Large intestine (tissue), 3 donors: ENCODE measurements around the gene SLC29A3. TPM values are rescaled to one million over a fixed set of nuclear protein-coding genes. Genes with fewer than 3 reads are reported as not detected.

ENCODE experiments used
- DNase-seq, 2 donors: peaks; one replicate each; pipeline versions ENCODE4 v3.0.0 to v3.0.0-alpha.2; 2013
- H3K27ac ChIP-seq: one replicate; pipeline ENCODE4 v1.5.1; 2013; ENCODE audit warnings: low read length
- H3K27me3 ChIP-seq: 2 replicates; pipeline ENCODE4 v1.6.1; 2013; ENCODE audit warnings: low read length; ENCODE audit not compliant: control insufficient read depth, insufficient read depth
- H3K36me3 ChIP-seq: 2 replicates; pipeline ENCODE4 v1.6.1; 2013; ENCODE audit warnings: low read length; ENCODE audit not compliant: control insufficient read depth, insufficient read depth
- H3K4me1 ChIP-seq: one replicate; pipeline ENCODE4 v1.6.1; 2013; ENCODE audit warnings: low read length; ENCODE audit not compliant: control insufficient read depth, insufficient read depth
- H3K4me3 ChIP-seq: one replicate; pipeline ENCODE4 v1.5.1; 2013; ENCODE audit warnings: low read length
- H3K9me3 ChIP-seq: one replicate; pipeline ENCODE4 v1.6.1; 2013; ENCODE audit warnings: mild to moderate bottlenecking, low read depth, low read length, moderate library complexity; ENCODE audit not compliant: control insufficient read depth
- WGBS: methylation state at CpG from one replicate; pipeline ENCODE4 v1.1.5; 2013; ENCODE audit warnings: low lambda C conversion rate; ENCODE audit not compliant: insufficient coverage; 5-methylcytosine and 5-hydroxymethylcytosine counted together
- polyA plus RNA-seq: library from polyadenylated mRNA; unstranded; fragments of 120-200 nt; gene quantifications from one replicate; pipeline ENCODE4 v1.2.1, GENCODE V29; 2013

Gene SLC29A3
- polyA plus RNA-seq, 1 donor = 16.2 TPM

DNA sequence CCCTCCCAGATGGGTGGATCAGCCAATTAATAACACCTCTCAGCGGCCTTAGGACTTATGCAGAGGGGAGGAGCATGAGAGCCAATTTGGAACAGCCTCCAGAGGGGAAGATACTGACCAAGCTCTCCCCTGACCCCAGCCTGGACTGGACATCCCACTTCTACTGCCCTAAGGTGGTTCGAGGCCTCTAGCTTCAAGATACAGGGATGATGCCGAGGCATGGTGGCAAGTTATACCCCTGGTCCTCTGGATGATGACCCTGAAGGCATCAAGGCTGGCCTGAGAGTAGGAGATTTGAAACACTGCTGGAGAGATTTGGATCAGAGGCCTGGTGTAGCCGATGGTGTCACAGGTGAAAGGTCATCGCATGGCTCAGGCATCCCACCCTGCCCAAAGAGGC lies 80.9 kb downstream of the SLC29A3 start:
- H3K4me3 ChIP-seq = no peak overlapping the region
- H3K9me3 ChIP-seq = peaks cover 4% of the 10 kb centered on the region
- H3K4me1 ChIP-seq = peaks cover 8% of the 10 kb centered on the region
- peaks cover 67% of the 10 kb centered on the region for H3K27me3 ChIP-seq
- DNase-seq = no peak
- no peaks in the 10 kb centered on the region for H3K36me3 ChIP-seq
- no peak overlapping the region for H3K27ac ChIP-seq
- WGBS = no CpG with 5 or more reads among the region's 5 CpGs

DNA sequence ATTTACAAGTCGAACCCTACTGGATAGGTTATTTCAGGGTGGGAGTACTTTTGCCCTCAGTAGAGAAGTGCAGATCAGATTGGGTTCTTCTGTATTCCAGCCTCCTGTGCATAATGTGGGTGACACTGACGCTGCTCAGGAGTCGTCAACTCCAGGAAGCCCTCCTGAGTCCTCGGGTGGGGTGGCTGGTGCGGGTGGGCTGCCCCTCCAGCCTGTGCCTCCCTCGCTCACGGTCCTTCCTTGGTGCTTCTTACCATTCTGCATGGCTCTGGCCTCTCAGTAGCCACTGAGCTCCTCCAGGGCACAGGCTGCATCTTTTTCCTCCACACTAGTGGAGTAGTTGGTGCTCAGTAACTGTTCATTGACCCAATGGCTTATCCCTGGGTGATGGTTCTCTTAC lies 82.0 kb downstream of the SLC29A3 start:
- Histone ChIP-seq H3K36me3 (no peaks in the 10 kb centered on the region), H3K9me3 (peaks cover 4% of the 10 kb centered on the region), H3K4me3 (no peak overlapping the region), H3K27ac (no peak overlapping the region), H3K4me1 (peaks cover 8% of the 10 kb centered on the region), H3K27me3 (peaks cover 59% of the 10 kb centered on the region)
- no CpG with 5 or more reads among the region's 7 CpGs for WGBS
- DNase-seq = no peak

DNA sequence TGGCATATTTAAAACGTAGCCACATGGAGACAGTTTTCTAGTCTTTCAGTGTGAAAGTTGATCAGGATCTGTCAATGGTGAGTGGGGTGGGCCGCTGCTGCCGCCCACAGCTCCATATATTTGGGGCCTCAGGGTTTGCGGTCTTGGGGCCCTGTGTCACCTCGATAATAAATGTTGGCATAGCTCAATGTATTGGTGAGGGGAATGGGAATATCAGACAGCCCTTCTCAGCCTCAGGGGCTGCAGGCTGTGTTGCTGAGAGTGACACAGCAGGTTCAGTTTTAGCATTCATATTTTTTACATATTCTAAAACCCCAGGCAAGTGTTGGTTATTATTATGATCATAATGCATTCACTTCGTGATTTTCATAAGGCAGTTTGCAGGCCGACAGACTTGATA lies 82.9 kb downstream of the SLC29A3 start:
- H3K36me3 ChIP-seq = no peaks in the 10 kb centered on the region
- H3K9me3 ChIP-seq = peaks cover 4% of the 10 kb centered on the region
- DNase-seq = no peak
- WGBS = 100% methylated on average over 3 of the region's 7 CpGs
- no peak overlapping the region for H3K27ac ChIP-seq
- peaks cover 55% of the 10 kb centered on the region for H3K27me3 ChIP-seq
- H3K4me3 ChIP-seq = no peak overlapping the region
- H3K4me1 ChIP-seq = peaks cover 8% of the 10 kb centered on the region

DNA sequence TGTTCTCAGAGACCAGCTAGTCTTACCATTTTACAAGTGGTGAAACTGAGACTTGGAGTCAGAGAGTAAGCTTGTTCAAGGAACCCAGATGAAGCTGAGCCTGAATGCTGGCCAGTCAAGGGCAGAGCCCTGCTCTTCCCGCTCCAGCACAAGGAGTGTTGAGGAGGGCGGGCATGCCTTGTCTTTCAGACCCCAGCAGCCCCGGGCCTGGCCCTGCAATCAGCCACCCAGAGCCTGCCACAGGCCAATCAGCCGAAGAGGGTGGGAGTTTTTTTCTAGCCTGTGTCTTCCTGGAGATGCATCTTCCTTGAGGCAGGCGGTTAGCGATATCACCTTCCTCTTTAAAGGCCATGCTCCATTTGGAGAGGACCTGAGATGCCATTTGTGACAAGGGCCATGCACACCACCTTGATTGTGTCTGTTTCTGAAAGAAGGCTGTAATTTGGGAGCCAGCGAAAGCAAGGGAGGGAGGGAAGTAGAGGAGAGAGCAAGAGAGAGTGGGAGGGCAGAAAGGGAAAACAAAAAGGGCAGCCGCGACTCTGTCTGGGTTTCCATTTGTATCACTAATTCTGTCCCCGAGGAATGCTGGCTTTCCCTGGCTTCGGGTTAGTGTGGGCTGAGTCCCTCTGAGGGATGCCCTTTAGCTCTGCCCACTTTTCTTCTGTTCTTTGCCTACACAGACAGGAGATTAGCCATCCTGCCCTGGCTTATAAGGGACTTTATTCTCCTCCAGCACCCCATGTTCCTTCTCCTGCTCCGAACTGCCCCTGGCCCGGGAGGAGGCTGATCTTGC lies 85.6 kb downstream of the SLC29A3 start:
- no peak for DNase-seq
- H3K36me3 ChIP-seq = no peaks in the 10 kb centered on the region
- peaks cover 29% of the 10 kb centered on the region for H3K27me3 ChIP-seq
- no peaks in the 10 kb centered on the region for H3K4me1 ChIP-seq
- H3K27ac ChIP-seq = no peak overlapping the region
- H3K9me3 ChIP-seq = no peaks in the 10 kb centered on the region
- WGBS = 100% methylated on average over 1 of the region's 13 CpGs
- H3K4me3 ChIP-seq = no peak overlapping the region

GRCh38 chr10:71406878-71407277 lies 87.8 kb downstream of the SLC29A3 start:
- DNase-seq = no peak
- H3K9me3 ChIP-seq = peaks cover 1% of the 10 kb centered on the region
- no peaks in the 10 kb centered on the region for H3K36me3 ChIP-seq
- H3K27ac ChIP-seq = no peak overlapping the region
- WGBS = no CpG with 5 or more reads among the region's 3 CpGs
- H3K27me3 ChIP-seq = peaks cover 12% of the 10 kb centered on the region
- no peak overlapping the region for H3K4me3 ChIP-seq
- H3K4me1 ChIP-seq = no peaks in the 10 kb centered on the region

DNA sequence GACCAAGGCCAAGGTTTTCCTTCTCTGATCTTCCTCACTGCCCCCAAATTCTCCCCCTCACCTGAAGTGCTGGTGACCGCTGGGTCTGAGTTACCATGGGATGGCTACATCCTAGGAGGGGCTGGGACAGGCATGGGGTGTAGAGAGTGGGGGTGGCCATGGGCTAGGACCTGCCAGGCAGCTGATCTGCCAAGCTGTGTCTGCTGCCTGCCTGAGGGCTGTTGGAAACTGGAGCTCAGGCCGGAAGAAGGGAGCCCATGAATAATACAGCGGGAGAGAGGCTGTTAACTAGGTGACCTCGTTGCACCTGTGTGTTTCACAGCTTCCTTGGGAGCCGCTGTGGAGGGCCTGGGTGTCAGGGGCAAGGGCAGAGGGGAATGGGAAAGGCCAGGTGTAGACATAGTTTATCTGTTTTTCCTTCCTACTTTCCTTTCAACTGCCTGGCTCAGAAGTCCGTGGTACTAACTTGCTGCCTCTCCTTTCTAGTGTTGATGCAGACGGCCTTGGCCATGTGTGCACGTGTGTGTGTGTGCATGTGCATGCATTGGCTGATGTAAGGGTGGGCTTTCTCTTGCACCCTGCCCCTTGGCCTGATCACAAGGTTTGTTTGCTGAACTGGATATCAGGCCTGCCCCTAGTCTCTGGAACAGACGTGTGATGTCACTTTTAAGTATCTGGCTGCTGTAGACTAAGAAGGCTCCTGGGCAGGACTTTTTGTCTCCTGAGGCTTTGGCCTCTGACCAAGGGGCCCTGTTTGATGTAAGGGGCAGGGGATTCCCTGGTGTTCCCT lies 89.6 kb downstream of the SLC29A3 start:
- no peak overlapping the region for H3K27ac ChIP-seq
- no peak overlapping the region for H3K4me3 ChIP-seq
- H3K27me3 ChIP-seq = peaks cover 8% of the 10 kb centered on the region
- peaks cover 3% of the 10 kb centered on the region for H3K9me3 ChIP-seq
- no CpG with 5 or more reads among the region's 9 CpGs for WGBS
- no peaks in the 10 kb centered on the region for H3K36me3 ChIP-seq
- no peak for DNase-seq
- H3K4me1 ChIP-seq = no peaks in the 10 kb centered on the region

- no peak overlapping the region for H3K4me3 ChIP-seq
- H3K27ac ChIP-seq = no peak overlapping the region
- WGBS = no CpG with 5 or more reads among the region's 3 CpGs
- no peak for DNase-seq
- H3K36me3 ChIP-seq = no peaks in the 10 kb centered on the region
- peaks cover 3% of the 10 kb centered on the region for H3K9me3 ChIP-seq
- peaks cover 4% of the 10 kb centered on the region for H3K27me3 ChIP-seq
- H3K4me1 ChIP-seq = no peaks in the 10 kb centered on the region
Observed at GRCh38 chr10:71409516-71410104, 90.6 kb downstream of the SLC29A3 start.

Other genes starting within 250 kb of the SLC29A3 start
- 10.5 TPM for gene UNC5B, start 106.7 kb upstream of the SLC29A3 start, polyA plus RNA-seq
- gene CDH23, start 77.7 kb downstream of the SLC29A3 start, polyA plus RNA-seq = 1.7 TPM